HG02642 (cell line): ENCODE measurements around the gene OSTC.

Experiments used
- ATAC-seq: cut with Tn5 transposase; IDR thresholded peaks from one replicate; pipeline ENCODE4 v1.9.1; 2021; ENCODE audit warnings: mild to moderate bottlenecking; ENCODE audit not compliant: unreplicated experiment, poor library complexity

Gene OSTC

DNA sequence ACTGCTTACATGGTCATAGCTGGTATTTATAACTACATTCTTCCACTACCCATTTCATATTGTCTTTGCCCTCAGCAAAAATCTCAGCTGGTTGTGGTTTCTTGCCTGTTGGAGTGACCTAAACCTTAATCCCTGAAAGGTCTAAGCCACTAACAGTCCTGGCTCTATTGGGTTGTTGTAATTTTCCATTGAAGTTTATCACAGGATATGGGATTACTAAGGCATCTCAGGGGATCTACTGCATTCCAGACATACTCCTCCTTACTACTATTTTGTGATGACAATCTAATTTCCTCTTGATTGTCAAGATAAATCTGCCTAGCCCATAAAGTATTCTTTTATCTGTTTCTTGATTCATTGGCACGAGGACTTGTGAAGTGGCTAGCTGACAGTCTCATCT lies 6.2 kb upstream of the OSTC start:
- ATAC-seq, result no peak

DNA sequence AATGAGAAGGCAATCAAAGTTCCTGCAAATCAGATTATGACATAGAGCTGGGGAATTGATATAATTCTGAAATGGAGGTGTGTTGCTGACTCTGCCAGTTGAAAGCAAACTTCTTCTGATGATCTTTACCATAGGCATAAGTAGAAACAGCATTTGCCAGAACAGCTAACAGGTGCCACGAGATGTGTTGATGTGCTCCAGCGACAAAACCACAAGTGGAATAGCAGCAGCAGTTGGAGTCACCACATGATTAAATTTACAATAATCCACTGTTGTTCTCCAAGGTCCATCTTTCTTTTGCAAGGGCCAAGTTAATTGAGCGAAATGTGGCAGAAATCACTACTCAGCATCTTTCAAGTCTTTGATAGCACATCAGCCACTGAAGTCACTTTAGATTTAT lies 3.7 kb upstream of the OSTC start:
- ATAC-seq, result no peak

DNA sequence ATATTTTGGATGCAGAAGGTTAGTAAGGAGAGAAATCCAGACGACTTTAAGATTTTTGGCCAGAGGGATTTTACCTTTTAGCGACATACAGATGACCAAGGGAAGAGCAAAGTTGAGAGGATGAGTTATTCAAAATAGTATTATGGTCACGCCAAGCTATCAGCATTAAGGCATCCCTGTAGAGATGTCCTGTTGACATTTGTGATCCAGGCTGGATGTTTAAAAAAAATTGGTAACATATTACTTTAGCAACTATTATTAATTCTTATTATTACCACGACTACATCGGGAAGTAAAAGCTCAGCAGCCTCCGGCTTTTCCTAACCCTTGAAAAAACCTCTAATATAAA lies 562 bp upstream of the OSTC start:
- ATAC-seq, result peak; percentile 18

DNA sequence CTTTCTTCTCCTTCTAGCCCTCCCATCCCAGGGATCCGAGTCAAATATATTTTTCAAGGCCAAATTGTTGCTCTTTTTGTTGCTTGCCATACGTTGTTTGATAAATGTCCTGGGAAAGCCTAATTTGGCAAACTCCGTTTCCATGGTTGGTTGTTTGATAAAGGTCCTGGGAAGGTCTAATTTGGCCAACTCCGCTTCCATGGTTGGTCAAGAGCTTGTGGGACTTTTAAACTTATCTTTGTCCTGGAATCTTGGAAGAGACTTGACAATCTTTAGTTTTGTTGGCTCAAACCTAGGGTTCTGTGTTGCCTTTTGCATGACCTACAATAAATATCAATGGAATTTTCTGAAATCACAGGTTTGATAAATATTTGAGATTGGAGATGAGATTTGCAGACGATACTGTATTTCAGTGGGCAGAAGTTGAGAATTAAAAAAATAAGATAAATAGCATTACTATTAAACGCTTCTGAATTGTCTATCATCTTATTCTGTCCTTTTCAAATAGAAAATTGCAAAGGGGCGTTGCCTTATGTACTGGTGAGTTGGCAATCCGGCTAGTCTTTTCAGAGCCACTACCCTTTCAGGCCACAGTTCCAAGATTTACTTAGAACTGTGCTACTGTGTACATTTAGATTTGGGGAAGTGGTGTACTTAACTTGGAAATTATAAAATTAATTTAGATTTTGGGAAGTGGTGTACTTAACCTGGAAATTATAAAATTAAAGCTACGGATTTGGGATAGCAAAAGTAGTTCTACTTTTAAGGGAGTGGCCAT lies 804 bp downstream of the OSTC start:
- ATAC-seq, result no peak

DNA sequence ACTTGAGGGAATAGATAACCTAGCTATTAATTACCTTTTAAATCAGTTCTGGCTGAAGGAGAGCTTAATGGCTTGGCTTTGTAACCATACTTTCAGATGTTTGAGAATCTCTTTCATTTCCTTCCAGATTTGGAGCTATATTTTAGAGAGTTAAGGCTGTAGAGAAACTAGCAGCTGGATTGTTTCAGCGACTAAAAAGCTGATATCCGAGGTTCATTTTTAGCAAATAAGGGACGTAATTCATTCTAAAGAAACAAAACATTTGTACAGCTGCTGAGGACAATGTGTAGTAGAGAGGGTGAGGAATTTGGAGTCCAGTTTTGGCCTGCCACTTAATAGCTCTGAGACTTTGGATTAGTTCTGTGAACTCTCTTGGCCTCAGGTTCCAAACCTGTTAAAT lies 12.2 kb downstream of the OSTC start:
- ATAC-seq, result no peak

DNA sequence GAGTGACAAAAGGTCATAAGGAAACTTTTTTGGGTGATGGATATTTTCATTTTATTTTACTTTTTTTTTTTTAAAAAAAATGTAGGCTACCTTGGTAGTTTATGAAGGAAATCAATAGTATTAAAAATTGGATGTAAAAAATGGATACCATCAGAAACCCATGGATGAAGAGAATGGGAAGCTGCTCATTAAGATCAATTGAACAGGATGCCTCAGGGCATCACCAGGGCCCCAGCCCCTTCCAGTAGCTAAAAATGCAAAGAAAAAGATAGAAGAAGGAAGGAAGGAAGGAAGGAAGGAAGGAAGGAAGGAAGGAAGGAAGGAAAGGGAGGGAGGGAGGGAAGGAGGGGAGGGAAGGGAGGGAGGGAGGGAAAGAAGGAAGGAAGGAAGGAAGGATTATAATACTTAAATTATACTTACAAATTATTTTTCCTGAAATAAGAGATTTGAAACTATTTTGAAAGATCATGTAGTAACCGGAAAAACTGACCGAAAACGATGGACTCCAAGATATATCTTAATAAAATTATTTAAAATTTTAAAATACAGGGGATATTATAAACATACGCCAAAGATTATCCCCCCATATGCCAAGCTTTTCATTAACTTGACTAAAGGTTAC lies 24.1 kb downstream of the OSTC start:
- ATAC-seq, result no peak

DNA sequence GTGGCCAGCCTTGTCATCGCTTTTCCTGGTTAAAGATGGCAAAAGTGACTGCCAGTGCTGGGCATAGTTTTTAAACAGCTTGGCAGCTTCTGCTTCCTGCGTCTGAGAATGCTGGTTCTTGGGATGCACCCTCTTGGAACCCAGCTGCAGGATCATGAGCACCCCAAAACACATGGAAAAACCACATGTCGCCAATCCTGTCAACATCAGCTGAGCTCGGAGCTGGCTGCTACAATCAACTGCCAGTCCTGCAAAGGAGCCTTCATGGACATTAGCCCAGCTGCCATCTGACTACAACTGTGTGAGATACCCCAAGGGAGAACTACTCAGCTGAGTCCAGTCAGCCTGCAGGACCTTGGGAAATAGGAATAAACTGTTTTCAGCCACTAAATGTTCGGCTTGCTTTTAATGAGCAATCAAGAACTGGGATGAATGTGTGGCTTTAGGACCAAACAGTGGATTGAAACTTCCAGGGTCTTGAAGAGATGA lies 31.0 kb downstream of the OSTC start:
- no peak for ATAC-seq

DNA sequence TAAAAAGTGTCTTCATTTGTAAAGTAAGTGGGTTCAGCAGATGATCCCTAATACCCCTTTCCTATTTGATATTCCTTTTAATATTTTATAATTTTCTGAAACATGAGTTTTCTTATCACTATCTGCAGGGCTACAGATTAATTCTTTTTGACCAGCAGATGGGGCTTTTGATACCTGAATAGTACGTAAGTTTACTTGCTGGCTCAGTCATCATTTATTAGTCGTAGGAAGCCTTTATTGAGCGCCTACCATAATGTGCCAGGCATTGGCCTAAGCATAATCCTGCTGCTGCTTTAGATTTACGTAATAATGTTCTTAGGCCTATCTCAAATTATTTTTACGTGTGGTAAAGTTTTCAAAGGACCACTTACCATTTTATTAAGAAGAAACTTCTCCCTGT lies 33.1 kb downstream of the OSTC start:
- ATAC-seq, result no peak

DNA sequence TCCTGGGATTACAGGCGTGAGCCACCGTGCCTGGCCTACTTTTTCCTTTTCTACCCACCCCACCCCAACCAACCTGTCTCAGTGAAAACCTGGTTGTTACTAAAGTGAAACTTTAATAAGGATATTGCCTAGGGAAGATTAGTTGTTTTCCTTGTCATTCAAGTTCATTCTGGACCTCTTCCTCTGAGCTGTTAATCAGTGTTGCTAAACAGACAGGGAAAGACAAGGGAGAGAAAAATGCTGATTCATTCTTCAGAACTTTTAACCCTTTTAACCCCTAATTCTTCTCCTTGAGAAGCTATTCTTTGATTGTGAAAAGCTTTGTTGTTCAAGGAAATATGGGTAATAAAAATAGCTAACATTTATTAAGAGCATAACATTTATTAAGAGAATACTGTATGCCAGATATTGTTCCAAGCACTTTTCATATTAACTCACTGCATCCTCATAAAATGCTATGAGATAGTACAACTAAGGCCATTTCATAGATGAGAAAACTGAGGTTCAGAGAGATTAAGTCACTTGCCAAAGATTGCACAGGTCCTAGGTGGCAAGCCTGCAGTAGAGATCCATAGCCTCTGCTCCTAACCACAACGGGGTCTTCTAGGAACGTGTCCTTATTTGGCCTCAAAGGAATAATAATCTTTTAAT lies 34.8 kb downstream of the OSTC start:
- no peak for ATAC-seq

DNA sequence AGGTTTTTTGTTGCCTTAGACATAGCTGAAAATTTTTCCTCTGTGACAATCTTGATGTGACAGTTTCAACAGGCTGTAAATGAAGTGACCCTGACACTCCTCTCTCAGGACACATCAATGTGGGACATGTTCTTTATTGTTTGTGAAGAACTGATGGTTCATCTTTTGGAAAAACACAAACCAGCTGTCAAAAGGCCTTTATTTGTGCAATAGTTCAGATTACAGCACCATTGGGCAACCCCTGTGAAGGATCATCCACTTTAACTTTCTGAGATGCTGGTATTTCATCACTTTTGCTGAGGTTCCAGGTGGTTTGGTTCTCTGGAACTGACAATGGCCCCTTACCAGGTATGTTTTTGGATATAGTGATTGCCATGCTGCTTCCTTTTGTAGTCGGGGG lies 40.3 kb downstream of the OSTC start:
- ATAC-seq, result no peak

DNA sequence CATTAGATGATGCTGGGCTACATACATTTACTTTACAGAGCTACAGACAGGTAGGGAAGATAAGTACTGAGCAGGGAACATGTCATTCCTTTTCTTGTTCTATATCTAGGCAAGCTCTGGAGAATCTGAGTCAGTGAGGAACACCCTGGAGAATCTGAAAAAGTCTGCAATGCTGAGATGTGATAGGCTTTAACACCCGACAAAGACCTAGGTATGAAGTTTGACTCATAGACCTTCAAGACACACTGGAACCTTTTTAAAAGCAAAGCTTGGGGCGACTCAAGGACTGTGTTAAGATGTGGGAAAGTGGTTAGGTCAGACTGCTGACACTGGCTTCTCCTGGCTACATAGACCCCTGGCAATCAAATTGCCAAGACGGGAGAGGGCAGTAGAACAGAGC lies 42.8 kb downstream of the OSTC start:
- ATAC-seq, result no peak

DNA sequence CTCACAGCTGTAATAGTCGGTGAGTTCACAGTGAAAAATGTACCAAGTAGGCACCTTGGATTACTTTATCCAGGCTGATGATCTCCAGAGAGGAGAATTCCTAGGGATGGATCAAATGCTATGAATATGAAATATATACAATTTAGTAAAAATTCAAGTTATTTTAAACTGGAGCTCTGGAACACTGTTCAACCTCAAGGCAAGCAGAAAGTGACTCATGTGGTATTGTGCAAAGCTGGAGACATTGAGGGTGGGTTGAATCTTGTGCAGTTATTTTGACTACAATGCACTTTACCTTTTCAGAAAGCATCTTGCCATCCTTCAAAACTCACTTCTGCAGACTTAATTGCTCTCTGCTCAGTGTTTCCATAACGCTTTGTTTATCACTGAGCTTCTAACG lies 43.4 kb downstream of the OSTC start:
- no peak for ATAC-seq

DNA sequence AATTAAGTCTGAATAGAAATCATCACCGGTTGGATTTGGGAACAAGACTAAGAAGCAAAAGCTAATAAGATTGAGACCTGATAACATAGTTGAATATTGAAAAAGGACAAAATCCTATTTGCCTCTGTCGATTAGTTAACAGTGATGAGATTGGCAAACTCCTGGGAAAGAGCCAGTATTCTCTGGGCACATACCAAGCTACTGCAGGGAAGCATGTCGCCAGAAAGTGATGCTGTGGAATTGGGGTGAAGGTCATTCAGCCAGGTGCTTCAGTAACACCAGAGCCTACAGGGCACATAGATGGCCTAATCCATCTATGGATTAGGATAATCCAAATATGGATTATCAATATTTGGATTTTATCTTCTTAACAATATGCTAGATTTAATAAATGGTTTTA lies 44.0 kb downstream of the OSTC start:
- ATAC-seq, result no peak

DNA sequence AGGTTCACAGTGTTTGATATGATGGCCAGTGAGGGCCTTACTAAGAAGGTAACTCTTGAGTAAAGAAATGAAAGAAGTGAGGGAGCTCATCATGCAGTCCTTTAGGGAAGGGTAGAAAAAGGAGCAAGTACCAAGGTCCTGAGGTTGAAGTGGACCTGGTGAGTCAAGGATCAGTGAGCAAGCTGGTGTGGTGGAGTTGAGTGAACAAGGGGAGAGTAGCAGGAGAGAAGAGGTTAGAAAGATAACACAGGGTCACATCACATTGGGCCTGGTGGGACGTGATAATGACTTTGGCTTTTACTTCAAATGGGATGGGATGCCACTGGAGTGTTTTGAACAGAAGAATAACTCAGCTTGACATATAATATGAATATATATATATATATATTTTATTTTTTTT lies 44.7 kb downstream of the OSTC start:
- no peak for ATAC-seq

DNA sequence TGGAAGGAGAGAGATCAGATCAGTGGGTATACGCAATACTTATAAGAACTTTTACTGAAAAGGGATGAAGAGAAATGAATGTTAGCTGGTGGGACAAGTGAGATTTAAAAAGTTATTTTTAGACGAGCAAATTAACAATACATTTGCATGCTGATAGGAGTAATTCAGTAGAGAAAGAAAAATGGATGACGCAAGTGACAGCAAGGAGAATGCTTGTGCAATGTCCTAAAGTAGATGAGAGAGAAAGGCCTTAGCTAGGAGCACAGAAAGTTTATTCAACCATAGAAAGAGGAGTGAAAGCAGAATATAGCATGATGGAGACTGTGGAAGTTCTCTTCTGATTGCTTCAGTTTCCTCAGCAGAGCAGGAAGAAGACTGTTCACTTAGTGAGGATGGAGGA lies 45.8 kb downstream of the OSTC start:
- no peak for ATAC-seq

DNA sequence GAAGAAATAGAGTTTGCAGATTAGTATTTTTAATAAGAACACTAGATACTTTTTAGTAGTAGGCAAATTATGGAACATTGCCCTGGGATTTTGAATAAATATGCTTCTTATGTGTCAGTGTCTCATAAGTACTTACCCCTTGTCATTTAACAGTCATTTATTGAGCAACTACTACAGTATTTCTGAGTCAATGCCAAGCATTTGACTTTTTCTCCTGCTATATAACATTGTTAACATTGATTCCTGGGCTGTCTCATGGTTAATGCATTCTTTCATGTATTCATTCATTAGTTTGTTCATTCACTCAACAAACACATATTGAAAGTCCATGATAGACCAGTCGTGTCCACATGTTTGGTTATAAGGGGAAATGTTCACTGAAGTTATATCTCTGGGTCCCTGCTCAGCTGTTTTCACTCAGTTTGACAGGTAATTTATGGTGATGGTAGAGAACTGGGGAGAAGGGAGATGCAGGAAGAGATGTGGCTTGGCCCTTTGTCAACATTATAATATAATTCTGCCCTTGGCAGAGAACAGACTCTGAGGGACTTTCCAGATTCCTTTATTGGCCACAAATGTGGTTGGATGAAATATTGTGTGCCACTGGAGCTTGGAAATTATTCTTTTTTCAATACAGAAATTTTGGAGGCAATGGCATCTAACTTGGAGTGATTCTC lies 49.8 kb downstream of the OSTC start:
- ATAC-seq, result no peak

DNA sequence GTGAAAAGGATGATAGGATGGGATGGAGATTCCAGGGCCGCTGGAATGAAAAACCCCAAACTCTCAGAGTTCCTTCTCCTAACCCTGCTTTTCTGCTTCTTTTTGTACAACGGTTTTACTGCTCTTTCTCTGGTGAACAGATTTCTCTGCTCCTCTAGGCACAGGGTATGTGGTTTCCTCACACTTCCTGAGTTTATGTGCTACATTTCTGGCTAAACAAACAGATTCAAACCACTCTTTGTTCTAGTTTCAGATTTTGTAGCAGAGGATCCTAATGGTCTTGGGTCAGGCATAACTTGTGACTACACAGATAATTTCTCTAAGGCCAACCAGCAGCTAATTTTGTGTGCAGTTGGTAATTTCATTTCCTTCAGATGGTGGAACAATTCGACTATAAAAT lies 52.6 kb downstream of the OSTC start:
- no peak for ATAC-seq

DNA sequence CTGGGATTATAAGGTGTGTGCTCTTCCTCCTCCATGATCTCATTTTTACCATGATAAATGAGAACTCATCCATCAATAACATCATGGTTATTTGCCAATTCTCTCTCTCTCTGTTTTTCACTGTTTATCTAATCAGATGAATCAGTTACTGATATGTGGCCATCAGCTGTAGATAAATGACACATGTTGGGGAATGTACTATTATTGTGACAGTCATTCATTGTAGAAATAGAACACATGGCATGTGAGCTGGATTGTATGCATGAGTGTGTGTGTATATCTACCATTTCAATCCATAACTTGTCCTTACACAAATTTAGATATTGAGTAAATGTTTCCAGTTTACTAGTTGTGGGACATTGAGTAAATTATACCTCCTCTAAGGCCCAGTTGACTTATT lies 53.0 kb downstream of the OSTC start:
- ATAC-seq, result no peak

DNA sequence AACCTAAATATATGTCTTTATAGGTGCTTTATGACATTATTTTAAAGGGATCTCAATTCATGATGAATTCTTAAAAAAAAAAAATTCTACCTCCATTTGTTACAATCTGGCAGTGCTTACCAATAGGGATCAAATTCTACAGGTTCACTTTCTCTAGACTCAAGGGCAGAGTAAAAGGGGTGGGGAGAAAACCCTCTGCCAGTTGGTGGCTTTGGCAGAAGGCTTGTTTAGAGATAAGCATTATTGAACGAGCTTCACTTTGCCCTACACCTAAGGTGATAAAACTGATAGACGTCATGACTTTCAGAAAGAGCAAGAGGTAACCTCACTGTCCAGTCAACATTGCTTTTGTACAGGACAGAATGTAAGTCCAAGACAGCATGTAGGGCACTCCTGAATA lies 53.6 kb downstream of the OSTC start:
- no peak for ATAC-seq

DNA sequence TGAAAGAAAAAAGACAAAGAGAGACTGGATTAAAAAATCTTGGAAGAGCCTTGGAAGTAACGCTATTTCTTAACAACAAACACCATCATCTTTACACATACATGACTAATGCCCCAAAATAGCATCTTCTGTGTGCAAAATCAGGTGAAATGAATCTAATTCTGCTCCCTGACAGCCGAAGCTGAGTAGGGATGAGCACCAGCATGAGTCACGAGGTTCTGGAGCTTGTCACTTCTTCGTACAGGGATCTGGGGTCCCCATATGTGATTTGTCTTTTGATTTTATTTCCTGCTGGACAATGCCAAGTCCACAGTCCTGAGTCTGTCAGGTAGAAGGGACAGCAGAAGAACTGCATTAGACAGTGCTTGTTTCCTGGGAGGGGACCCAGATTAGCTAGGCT lies 55.9 kb downstream of the OSTC start:
- ATAC-seq, result no peak

DNA sequence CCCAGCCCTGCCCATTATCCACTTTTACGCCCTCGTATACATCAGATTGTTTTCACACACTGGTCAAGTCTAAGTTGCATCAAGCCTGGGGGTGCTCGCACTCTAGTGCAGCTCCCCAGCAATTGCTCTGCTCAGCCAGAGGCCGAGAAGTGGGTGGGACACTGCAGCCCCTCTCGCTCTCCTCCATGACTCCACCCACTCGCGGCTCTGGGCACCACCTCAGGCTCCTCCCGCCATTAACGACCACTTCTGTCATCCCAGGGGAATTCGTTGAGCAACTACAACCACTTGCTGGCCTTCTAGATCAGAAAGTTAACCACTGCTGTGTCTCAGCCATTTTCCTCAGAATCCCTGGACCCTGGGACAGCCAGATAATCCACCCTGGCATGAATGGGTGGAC lies 58.8 kb downstream of the OSTC start:
- ATAC-seq, result no peak
